RWPE2 (cell line): ENCODE data around the gene KIF6.
A peak's percentile ranks its signal among the peaks of the same experiment; 100 is the strongest.

Source experiments
- ATAC-seq: fragments of 200-7000 bp; cut with Tn5 transposase; 3 replicates; pipeline ENCODE4 v1.9.1; 2021; ENCODE audit warnings: low read depth
- DNase-seq: peaks from one replicate; pipeline ENCODE4 v3.0.0-alpha.2; 2020; ENCODE audit warnings: low spot score
- H3K27ac ChIP-seq: fragments of 450-650 bp; 2 replicates; pipeline ENCODE4 v1.5.1; 2017; ENCODE audit warnings: mild to moderate bottlenecking; ENCODE audit not compliant: poor library complexity, severe bottlenecking
- H3K27me3 ChIP-seq: fragments of 250-450 bp; sonication (Bioruptor Pico); 2 replicates; pipeline ENCODE4 v1.5.1; 2021; ENCODE audit warnings: mild to moderate bottlenecking, moderate library complexity; ENCODE audit not compliant: insufficient read depth, poor library complexity, severe bottlenecking
- H3K36me3 ChIP-seq: fragments of 250-450 bp; sonication (Bioruptor Pico); 2 replicates; pipeline ENCODE4 v1.5.1; 2020; ENCODE audit warnings: low read depth, mild to moderate bottlenecking, moderate library complexity
- H3K4me1 ChIP-seq: fragments of 250-450 bp; sonication (Bioruptor Pico); 2 replicates; pipeline ENCODE4 v1.5.1; 2021; ENCODE audit warnings: mild to moderate bottlenecking, moderate library complexity; ENCODE audit not compliant: insufficient read depth, poor library complexity, severe bottlenecking
- H3K4me3 ChIP-seq: fragments of 250-450 bp; sonication (Bioruptor Pico); 2 replicates; pipeline ENCODE4 v1.5.1; 2021; ENCODE audit warnings: mild to moderate bottlenecking, moderate library complexity; ENCODE audit not compliant: severe bottlenecking
- H3K9me3 ChIP-seq: fragments of 250-450 bp; sonication (Bioruptor Pico); 2 replicates; pipeline ENCODE4 v1.5.1; 2021; ENCODE audit warnings: mild to moderate bottlenecking, moderate library complexity; ENCODE audit not compliant: severe bottlenecking
- CTCF ChIP-seq: fragments of 450-650 bp; IDR thresholded peaks from one replicate; pipeline ENCODE4 v1.5.1; 2017; ENCODE audit warnings: mild to moderate bottlenecking, moderate library complexity; ENCODE audit not compliant: poor library complexity, severe bottlenecking

KIF6 gene

GRCh38 chr6:39441986-39442385, 283.2 kb downstream of the KIF6 start:
- ATAC-seq (no peak), DNase-seq (no peak)
- no peaks in the 10 kb centered on the region for H3K36me3 ChIP-seq
- H3K4me3 ChIP-seq, result no peak overlapping the region
- H3K27ac ChIP-seq, result no peak overlapping the region
- H3K27me3 ChIP-seq, result no peaks in the 10 kb centered on the region
- peaks cover under 1% of the 10 kb centered on the region for H3K9me3 ChIP-seq
- no peaks in the 10 kb centered on the region for H3K4me1 ChIP-seq
- no peak for TF ChIP-seq CTCF

GRCh38 chr6:39441301-39441700, 283.9 kb downstream of the KIF6 start:
- no peak for DNase-seq
- no peaks in the 10 kb centered on the region for H3K36me3 ChIP-seq
- peaks cover 5% of the 10 kb centered on the region for H3K9me3 ChIP-seq
- H3K4me3 ChIP-seq, result no peak overlapping the region
- TF ChIP-seq CTCF, result no peak
- H3K27me3 ChIP-seq, result no peaks in the 10 kb centered on the region
- H3K27ac ChIP-seq, result no peak overlapping the region
- no peak for ATAC-seq
- H3K4me1 ChIP-seq, result no peaks in the 10 kb centered on the region

GRCh38 chr6:39440039-39440426, 285.2 kb downstream of the KIF6 start:
- H3K36me3 ChIP-seq, result no peaks in the 10 kb centered on the region
- ATAC-seq, result peak; percentile 62; the same call in 2 of the 3 replicates
- no peaks in the 10 kb centered on the region for H3K4me1 ChIP-seq
- TF ChIP-seq CTCF, result no peak
- H3K27me3 ChIP-seq, result no peaks in the 10 kb centered on the region
- DNase-seq, result no peak
- no peak overlapping the region for H3K27ac ChIP-seq
- no peak overlapping the region for H3K4me3 ChIP-seq
- peaks cover 5% of the 10 kb centered on the region for H3K9me3 ChIP-seq

GRCh38 chr6:39439342-39440038, 285.7 kb downstream of the KIF6 start:
- ATAC-seq, result no peak
- H3K27ac ChIP-seq, result no peak overlapping the region
- no peak for DNase-seq
- H3K4me1 ChIP-seq, result no peaks in the 10 kb centered on the region
- peaks cover 5% of the 10 kb centered on the region for H3K9me3 ChIP-seq
- no peaks in the 10 kb centered on the region for H3K36me3 ChIP-seq
- TF ChIP-seq CTCF, result no peak
- no peaks in the 10 kb centered on the region for H3K27me3 ChIP-seq
- H3K4me3 ChIP-seq, result no peak overlapping the region

- no peaks in the 10 kb centered on the region for H3K36me3 ChIP-seq
- H3K4me1 ChIP-seq, result no peaks in the 10 kb centered on the region
- peaks cover 5% of the 10 kb centered on the region for H3K9me3 ChIP-seq
- H3K27me3 ChIP-seq, result no peaks in the 10 kb centered on the region
- no peak for ATAC-seq
- H3K27ac ChIP-seq, result no peak overlapping the region
- no peak for DNase-seq
- no peak overlapping the region for H3K4me3 ChIP-seq
- TF ChIP-seq CTCF, result no peak
These were observed 291.6 kb downstream of the KIF6 start for GRCh38 chr6:39433630-39434029.
